HG03571 (cell line): Measurements from ENCODE around the gene CRTC1.
A peak's percentile ranks its signal among the peaks of the same experiment; 100 is the strongest.
"Not testable (repeated sequence)": the region's sequence is repeated elsewhere in the genome, so short reads cannot be mapped to it uniquely, and the experiment has no call there.

Source experiments
- ATAC-seq: cut with Tn5 transposase; IDR thresholded peaks from one replicate; pipeline ENCODE4 v1.9.1; 2021; ENCODE audit not compliant: unreplicated experiment

Gene CRTC1

GRCh38 chr19:18798384-18799352 lies 115.2 kb downstream of the CRTC1 start:
- ATAC-seq: no peak

- no peak for ATAC-seq
Measured at GRCh38 chr19:18799389-18799970, 116.0 kb downstream of the CRTC1 start.

- no peak for ATAC-seq
Measured at GRCh38 chr19:18800079-18800478, 116.6 kb downstream of the CRTC1 start.

GRCh38 chr19:18800636-18801035 lies 117.2 kb downstream of the CRTC1 start:
- no peak for ATAC-seq

GRCh38 chr19:18802354-18802753 lies 118.9 kb downstream of the CRTC1 start:
- no peak for ATAC-seq

GRCh38 chr19:18803550-18804138 lies 120.2 kb downstream of the CRTC1 start:
- no peak for ATAC-seq

- ATAC-seq: no peak
Measured at GRCh38 chr19:18804139-18804601, 120.7 kb downstream of the CRTC1 start.

GRCh38 chr19:18804643-18805042 lies 121.2 kb downstream of the CRTC1 start:
- no peak for ATAC-seq

GRCh38 chr19:18807861-18808331 lies 124.4 kb downstream of the CRTC1 start:
- ATAC-seq: no peak

- ATAC-seq: no peak
Measured at GRCh38 chr19:18809149-18809868, 125.8 kb downstream of the CRTC1 start.

GRCh38 chr19:18811638-18812037 lies 128.2 kb downstream of the CRTC1 start:
- ATAC-seq: not testable (repeated sequence)

- ATAC-seq: no peak
Measured at GRCh38 chr19:18814063-18814462, 130.6 kb downstream of the CRTC1 start.

GRCh38 chr19:18815673-18816072 lies 132.2 kb downstream of the CRTC1 start:
- ATAC-seq: no peak

GRCh38 chr19:18816645-18817044 lies 133.2 kb downstream of the CRTC1 start:
- ATAC-seq: not testable (repeated sequence)

- no peak for ATAC-seq
Measured at GRCh38 chr19:18817574-18817973, 134.1 kb downstream of the CRTC1 start.

- ATAC-seq: no peak
Measured at GRCh38 chr19:18828786-18829185, 145.3 kb downstream of the CRTC1 start.

- no peak for ATAC-seq
Measured at GRCh38 chr19:18830488-18830887, 147.0 kb downstream of the CRTC1 start.

GRCh38 chr19:18831524-18832305 lies 148.2 kb downstream of the CRTC1 start, which contains the start of gene UPF1:
TSS of gene UPF1 (plus strand) at chr19:18831959. CDS start at chr19:18832210, 251 bp downstream.
- peak; percentile 52 for ATAC-seq
